IPS-20b (cell line): ENCODE results near the gene CTSF.
A peak's percentile ranks its signal among the peaks of the same experiment; 100 is the strongest.
"Not testable (repeated sequence)": the region's sequence is repeated elsewhere in the genome, so short reads cannot be mapped to it uniquely, and the experiment has no call there.

Experiments used
- H3K27ac ChIP-seq: one replicate; pipeline ENCODE4 v1.5.1; 2013; ENCODE audit warnings: low read length
- H3K27me3 ChIP-seq: 2 replicates; pipeline ENCODE4 v1.6.1; 2013; ENCODE audit warnings: mild to moderate bottlenecking, low read length, inconsistent platforms; ENCODE audit not compliant: insufficient read depth
- H3K36me3 ChIP-seq: 2 replicates; pipeline ENCODE4 v1.6.1; 2013; ENCODE audit warnings: low read depth, mild to moderate bottlenecking, inconsistent platforms, low read length, moderate library complexity; ENCODE audit not compliant: insufficient read depth
- H3K4me1 ChIP-seq: 2 replicates; pipeline ENCODE4 v1.6.1; 2013; ENCODE audit warnings: mild to moderate bottlenecking, control low read depth, inconsistent platforms, low read length, moderate library complexity; ENCODE audit not compliant: insufficient read depth
- H3K4me3 ChIP-seq: 2 replicates; pipeline ENCODE4 v1.5.1; 2013; ENCODE audit warnings: mild to moderate bottlenecking, low read length, inconsistent platforms
- H3K9ac ChIP-seq: 2 replicates; pipeline ENCODE4 v1.6.1; 2013; ENCODE audit warnings: low read depth, mild to moderate bottlenecking, inconsistent platforms, low read length, moderate library complexity
- H3K9me3 ChIP-seq: 2 replicates; pipeline ENCODE4 v1.6.1; 2013; ENCODE audit warnings: mild to moderate bottlenecking, low read depth, low read length, inconsistent platforms; ENCODE audit not compliant: insufficient read depth

CTSF gene

DNA sequence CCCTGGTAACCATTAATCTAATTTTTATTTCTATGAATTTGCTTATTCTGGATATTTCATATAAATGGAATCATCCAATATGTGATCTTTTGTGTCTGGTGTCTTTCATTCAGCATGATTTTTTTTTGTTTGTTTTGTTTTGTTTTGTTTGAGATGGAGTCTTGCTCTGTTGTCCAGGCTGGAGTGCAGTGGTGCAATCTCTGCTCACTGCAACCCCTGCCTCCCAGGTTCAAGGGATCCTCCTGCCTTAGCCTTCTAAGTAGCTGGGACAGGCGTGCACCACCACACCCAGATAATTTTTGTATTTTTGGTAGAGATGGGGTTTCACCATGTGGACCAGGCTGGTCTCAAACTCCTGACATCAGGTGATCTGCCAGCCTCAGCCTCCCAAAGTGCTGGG is 17.0 kb upstream of the CTSF start:
- H3K27ac ChIP-seq, H3K9ac ChIP-seq, H3K4me3 ChIP-seq, H3K4me1 ChIP-seq, H3K36me3 ChIP-seq, H3K27me3 ChIP-seq: not testable (repeated sequence)
- peaks cover 19% of the 10 kb centered on the region for H3K9me3 ChIP-seq

DNA sequence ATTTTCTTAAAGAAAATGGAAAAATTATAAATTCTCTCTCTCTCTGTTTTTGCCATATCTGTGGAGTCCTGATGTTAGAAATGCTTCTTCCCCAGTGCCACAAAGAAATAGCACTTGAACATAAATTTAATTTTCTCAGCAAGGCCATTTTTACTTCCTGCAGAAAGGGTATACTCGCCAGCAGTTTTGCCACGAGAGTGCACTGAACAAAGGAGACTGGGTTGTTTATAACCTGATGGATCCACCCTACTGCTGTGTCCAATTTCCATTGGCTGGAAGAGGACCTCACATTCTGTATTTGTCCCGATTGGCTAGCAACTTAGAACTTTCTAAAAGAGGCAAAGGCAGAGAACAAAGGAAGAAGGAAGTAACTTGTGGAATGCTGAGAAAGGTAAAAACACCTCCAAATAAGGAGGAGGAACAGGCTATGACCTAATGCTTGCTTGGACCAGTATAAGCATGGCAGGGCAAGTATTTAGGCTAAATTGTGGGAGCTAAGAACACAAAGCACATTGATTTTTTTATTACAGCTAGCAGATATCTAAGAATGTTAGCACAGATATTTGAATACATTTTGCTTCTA is 14.2 kb upstream of the CTSF start:
- peaks cover 14% of the 10 kb centered on the region for H3K9me3 ChIP-seq
- not testable (repeated sequence) for H3K4me3 ChIP-seq, H3K9ac ChIP-seq, H3K36me3 ChIP-seq, H3K4me1 ChIP-seq, H3K27me3 ChIP-seq, H3K27ac ChIP-seq

DNA sequence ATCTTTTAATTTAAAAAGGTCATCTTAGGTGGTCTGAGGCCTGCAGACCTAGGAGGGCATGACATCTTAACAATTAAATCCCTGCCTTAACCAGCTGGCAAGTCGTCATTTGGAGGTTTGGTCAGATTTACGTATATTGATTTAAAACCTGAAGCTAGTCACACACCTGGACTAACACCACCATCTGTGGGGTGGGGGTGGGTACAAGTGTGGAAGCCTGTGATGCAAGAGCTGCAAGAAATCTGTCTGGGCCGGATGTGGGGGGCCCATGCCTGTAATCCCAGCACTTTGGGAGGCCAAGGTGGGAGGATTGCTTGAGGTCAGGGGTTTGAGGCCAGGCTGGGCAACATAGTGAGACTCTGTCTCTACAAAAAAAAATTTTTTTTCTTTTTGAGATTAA is 12.9 kb upstream of the CTSF start:
- H3K36me3 ChIP-seq, result no peaks in the 10 kb centered on the region
- no peak overlapping the region for H3K4me3 ChIP-seq
- H3K27ac ChIP-seq, result no peak overlapping the region
- no peak overlapping the region for H3K9ac ChIP-seq
- peaks cover 6% of the 10 kb centered on the region for H3K27me3 ChIP-seq
- H3K9me3 ChIP-seq, result peaks cover 14% of the 10 kb centered on the region
- H3K4me1 ChIP-seq, result no peaks in the 10 kb centered on the region; the same call in 1 of the 2 replicates

DNA sequence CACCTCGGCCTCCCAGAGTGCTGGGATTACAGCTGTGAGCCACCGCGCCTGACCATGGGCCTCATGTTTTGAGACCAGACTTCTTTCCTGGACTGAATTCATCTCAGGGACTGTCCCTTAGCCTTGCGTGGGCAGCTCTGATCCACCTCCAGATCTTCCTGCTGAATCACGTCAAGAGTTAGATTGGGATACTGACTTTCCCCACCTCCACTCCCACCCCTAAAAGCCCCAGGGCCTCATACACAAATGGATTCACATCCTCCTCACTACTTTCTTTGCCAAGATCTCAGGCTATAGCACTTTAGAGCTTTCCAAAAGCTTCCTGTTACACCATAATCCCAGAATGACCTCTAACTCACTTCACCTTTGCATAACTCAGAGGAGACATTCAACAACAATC is 12.4 kb upstream of the CTSF start:
- H3K27ac ChIP-seq, result no peak overlapping the region
- no peak overlapping the region for H3K4me3 ChIP-seq
- H3K4me1 ChIP-seq, result no peaks in the 10 kb centered on the region; the same call in 1 of the 2 replicates
- H3K9me3 ChIP-seq, result peaks cover 14% of the 10 kb centered on the region
- peaks cover 6% of the 10 kb centered on the region for H3K27me3 ChIP-seq
- H3K9ac ChIP-seq, result no peak overlapping the region
- H3K36me3 ChIP-seq, result no peaks in the 10 kb centered on the region

DNA sequence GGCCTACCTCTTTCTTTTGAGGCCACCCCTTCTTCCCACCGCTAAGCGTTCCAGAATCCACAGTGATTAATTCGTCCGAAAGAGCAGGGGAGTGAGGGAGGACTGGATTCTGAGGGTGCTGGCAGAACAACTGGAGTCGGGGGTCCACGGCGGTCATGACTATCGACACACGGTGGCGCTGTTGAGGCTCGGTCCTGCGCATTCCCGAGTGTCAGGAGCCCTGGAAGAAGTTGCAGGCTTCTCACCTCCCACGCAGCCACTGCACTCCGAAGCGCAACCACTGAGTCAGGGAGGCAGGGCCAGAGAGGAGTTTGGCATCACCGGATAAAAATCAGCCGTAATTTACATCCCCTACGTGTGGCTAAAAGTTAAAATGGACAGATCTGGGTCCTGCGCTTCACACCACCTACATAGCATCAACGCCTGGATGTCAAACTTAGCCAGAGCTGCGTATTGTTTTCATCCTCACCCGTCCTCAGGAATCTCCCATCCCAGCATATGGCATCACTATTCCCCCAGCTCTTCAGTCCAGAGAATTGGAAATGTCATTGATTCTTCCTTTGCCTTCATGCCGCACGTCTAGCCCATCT is 10.7 kb upstream of the CTSF start:
- Histone ChIP-seq H3K27ac (no peak overlapping the region), H3K9ac (no peak overlapping the region), H3K27me3 (peaks cover 6% of the 10 kb centered on the region), H3K4me1 (no peaks in the 10 kb centered on the region; the same call in 1 of the 2 replicates), H3K4me3 (no peak overlapping the region), H3K36me3 (no peaks in the 10 kb centered on the region), H3K9me3 (peaks cover 14% of the 10 kb centered on the region)

DNA sequence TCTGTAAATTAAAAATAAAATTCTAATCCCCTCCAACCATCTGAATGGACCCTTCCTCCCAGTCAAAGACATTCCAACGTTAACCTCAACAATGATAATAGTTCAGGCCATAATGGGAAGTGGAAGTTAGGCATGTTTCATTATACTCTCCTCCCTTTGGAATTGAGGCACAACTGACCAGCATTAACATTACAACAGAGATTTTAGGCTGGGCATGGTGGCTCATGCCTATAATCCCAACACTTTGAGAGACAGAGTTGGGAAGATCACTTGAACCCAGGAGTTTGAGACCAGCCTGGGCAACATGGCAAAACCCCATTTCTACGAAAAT is 2.4 kb upstream of the CTSF start:
- H3K36me3 ChIP-seq, result no peaks in the 10 kb centered on the region
- peak overlapping the region; percentile 94 for H3K27ac ChIP-seq
- peak overlapping the region; percentile 73; the same call in 1 of the 2 replicates for H3K9ac ChIP-seq
- peaks cover 5% of the 10 kb centered on the region for H3K9me3 ChIP-seq
- H3K4me1 ChIP-seq, result peaks cover 16% of the 10 kb centered on the region
- no peaks in the 10 kb centered on the region for H3K27me3 ChIP-seq
- 0 out of 2 replicates have a peak overlapping the region, but pooled peaks have one; percentile 37 for H3K4me3 ChIP-seq

DNA sequence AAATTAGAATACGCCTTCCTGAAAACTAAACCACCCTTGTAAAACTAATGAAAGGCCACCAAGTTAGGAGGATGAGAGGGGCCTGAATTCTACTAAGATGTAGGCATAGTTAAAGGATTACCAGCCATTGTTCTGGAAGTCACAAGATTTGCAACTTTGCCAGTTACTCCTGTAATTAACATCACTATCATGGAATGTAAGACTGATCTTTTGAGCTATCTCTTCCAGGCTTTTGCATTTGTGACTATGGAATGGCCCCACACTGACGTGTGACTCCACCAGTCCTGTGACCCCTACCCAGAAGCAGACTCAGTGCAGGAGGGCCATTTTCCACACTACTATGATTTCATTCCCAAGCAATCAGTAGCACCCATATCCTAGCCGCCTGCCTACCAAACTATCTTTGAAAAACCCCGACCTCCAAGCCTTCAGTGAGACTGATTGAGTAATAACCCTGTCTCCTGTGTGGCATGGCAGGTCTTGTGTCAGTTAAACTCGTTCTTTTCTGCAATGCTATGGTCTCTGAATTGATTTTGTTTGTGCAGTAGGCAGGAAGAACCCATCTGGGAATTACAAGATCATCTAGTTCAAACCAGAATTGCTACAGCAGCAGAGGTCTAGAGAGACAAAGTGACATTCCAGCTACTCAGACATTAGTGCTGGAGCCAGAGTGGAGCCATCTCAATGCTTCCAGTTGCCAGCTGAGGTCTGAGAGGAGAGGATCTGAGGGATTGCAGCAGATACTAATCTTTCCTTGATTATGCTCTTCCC is 1.9 kb upstream of the CTSF start:
- Histone ChIP-seq H3K4me3 (peak overlapping the region; percentile 37; the same call in 1 of the 2 replicates), H3K9ac (peak overlapping the region; percentile 73), H3K36me3 (no peaks in the 10 kb centered on the region), H3K27ac (peak overlapping the region; percentile 94), H3K9me3 (peaks cover 5% of the 10 kb centered on the region), H3K4me1 (peaks cover 16% of the 10 kb centered on the region), H3K27me3 (no peaks in the 10 kb centered on the region)

DNA sequence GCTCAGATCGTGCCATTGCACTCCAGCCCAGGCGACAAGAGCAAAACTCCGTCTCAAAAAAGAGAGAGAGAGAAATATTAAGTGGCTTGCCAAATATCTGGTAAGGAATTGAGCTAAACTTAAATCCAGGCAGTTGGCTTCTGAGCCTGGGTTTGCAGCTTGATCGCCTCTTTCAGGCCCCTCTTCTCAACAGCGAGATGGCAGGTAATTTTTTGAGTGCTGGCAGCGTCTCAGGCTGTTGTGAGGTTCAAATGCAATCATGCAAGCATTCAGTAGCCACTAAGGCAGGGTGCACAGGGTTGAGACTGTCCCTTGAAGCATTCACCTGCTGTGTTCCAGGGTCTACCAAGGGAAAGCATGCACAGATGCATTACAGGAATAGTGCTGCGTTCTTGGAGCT is 670 bp upstream of the CTSF start:
- H3K27ac ChIP-seq, result no peak overlapping the region
- 0 out of 2 replicates have a peak overlapping the region, but pooled peaks have one; percentile 19 for H3K9ac ChIP-seq
- H3K4me3 ChIP-seq, result no peak overlapping the region
- no peaks in the 10 kb centered on the region for H3K27me3 ChIP-seq
- H3K4me1 ChIP-seq, result peaks cover 16% of the 10 kb centered on the region
- no peaks in the 10 kb centered on the region for H3K36me3 ChIP-seq
- H3K9me3 ChIP-seq, result peaks cover 4% of the 10 kb centered on the region

DNA sequence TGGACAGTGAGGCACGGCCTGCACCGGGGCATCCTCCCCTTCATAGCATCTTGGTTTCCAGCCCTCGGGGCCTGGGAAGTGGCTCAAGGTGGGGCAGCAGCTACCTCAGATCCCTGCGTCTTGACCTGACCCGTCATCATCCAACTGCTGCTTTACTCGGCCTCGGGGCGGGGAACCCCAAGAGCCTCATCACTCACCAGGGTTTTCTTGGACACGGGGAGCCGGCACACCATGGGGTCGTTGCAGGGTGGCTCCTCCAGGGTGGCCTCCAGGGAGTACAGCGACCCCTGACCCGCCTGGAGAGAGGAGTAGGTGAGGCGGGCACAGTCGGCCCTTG is 651 bp downstream of the CTSF start:
- Histone ChIP-seq H3K27ac (no peak overlapping the region), H3K4me3 (no peak overlapping the region), H3K4me1 (peaks cover 16% of the 10 kb centered on the region), H3K27me3 (no peaks in the 10 kb centered on the region), H3K36me3 (peaks cover 7% of the 10 kb centered on the region; the same call in 1 of the 2 replicates), H3K9me3 (no peaks in the 10 kb centered on the region), H3K9ac (no peak overlapping the region)

DNA sequence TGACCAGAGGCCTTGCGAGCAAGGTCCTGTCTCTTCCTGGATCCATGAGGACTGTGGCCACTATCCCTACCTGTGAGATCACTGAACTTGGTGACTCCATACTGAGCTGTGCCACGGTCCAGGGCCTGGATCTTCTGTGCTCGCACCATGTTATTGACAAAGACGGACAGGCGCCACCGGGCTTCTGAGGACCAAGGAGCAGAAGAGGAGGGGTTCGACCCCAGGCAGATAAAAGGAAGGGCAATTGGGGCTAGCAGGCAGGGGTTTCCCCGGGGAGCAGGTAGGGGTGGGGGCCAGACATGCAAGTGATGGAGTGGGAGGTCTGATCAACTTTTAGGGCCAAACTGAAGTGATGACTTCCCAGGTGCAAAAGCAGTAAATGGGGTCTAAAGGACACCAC is 2.2 kb downstream of the CTSF start:
- Histone ChIP-seq H3K27me3 (no peaks in the 10 kb centered on the region), H3K9me3 (no peaks in the 10 kb centered on the region), H3K4me3 (no peak overlapping the region), H3K27ac (no peak overlapping the region), H3K4me1 (peaks cover 16% of the 10 kb centered on the region), H3K9ac (no peak overlapping the region), H3K36me3 (peaks cover 22% of the 10 kb centered on the region)

DNA sequence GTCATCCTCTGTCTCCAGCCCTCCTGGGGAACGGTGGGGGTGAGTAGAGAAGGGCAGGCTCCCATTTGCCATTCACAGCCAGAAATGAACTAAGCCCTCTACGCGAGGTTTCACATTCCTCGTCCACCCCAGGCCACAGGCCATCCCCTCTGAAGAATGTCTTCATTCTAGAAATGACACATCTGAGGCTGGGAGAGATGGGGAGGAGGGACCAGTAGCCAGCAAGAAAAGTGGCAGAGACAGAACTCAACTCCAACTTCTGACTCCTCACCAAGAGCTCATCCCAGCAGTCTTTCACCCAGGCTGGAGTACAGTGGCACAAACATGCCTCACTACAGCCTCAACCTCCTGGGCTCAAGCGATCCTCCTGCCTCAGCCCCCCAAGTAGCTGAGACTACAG is 3.4 kb downstream of the CTSF start:
- Histone ChIP-seq H3K4me3 (no peak overlapping the region), H3K27me3 (no peaks in the 10 kb centered on the region), H3K27ac (no peak overlapping the region), H3K4me1 (peaks cover 5% of the 10 kb centered on the region; the same call in 1 of the 2 replicates), H3K9ac (no peak overlapping the region), H3K9me3 (no peaks in the 10 kb centered on the region), H3K36me3 (peaks cover 35% of the 10 kb centered on the region)

DNA sequence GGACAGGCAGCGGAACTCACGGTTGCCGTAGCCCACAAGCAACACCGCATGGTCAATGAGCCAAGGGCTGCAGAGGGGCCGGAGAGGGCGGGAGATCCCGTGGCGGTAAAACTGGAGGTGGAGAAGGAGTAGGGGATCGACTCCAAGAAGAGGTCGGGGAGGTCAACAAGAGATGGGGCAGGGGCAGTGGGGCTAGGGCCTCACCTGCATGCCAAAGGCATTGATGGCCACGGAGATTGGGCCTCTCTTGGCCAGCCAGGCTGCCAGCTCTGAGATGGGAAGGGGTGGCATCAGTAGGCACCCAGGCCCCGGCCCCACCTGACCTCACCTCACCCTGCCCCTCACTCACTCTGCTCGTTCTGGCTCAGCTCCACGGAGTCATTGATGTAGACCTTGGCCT is 3.9 kb downstream of the CTSF start:
- Histone ChIP-seq H3K9ac (no peak overlapping the region), H3K4me1 (peaks cover 5% of the 10 kb centered on the region; the same call in 1 of the 2 replicates)

More for the DNA sequence above, 3.9 kb downstream of the CTSF start:
- no peak overlapping the region for H3K4me3 ChIP-seq
- H3K9me3 ChIP-seq, result no peaks in the 10 kb centered on the region
- peaks cover 35% of the 10 kb centered on the region for H3K36me3 ChIP-seq
- no peak overlapping the region for H3K27ac ChIP-seq
- no peaks in the 10 kb centered on the region for H3K27me3 ChIP-seq
